HG02763 (cell line): ENCODE data around the gene LASP1.
"Not testable (repeated sequence)": the region's sequence is repeated elsewhere in the genome, so short reads cannot be mapped to it uniquely, and the experiment has no call there.

ENCODE experiments used
- ATAC-seq: cut with Tn5 transposase; IDR thresholded peaks from one replicate; pipeline ENCODE4 v1.9.1; 2021; ENCODE audit warnings: mild to moderate bottlenecking, moderate library complexity; ENCODE audit not compliant: unreplicated experiment

LASP1 gene

GRCh38 chr17:38869526-38870258 is at the start of gene LASP1:
Gene LASP1 (plus strand): TSS chr17:38870058. CDS start chr17:38870190, 132 bp downstream.
- ATAC-seq, result peak; percentile 41

- ATAC-seq, result peak; percentile 89
Observed at GRCh38 chr17:38824899-38825761, 44.7 kb upstream of the LASP1 start, which contains the start of gene CWC25. Gene CWC25 (minus strand): TSS chr17:38825321. CDS start chr17:38825183, 138 bp downstream.

- no peak for ATAC-seq
Observed at GRCh38 chr17:38825762-38826247, 44.1 kb upstream of the LASP1 start.

GRCh38 chr17:38844261-38844757 is 25.5 kb upstream of the LASP1 start:
- ATAC-seq, result no peak

GRCh38 chr17:38848557-38848891 is 21.3 kb upstream of the LASP1 start:
- no peak for ATAC-seq

GRCh38 chr17:38848939-38849605 is 20.8 kb upstream of the LASP1 start:
- ATAC-seq, result no peak

GRCh38 chr17:38850374-38850773 is 19.5 kb upstream of the LASP1 start:
- ATAC-seq, result no peak

- ATAC-seq, result no peak
Observed at GRCh38 chr17:38851434-38851833, 18.4 kb upstream of the LASP1 start.

GRCh38 chr17:38852771-38853291 is 17.0 kb upstream of the LASP1 start:
- no peak for ATAC-seq

- peak; percentile 92 for ATAC-seq
Observed at GRCh38 chr17:38853292-38854219, 16.3 kb upstream of the LASP1 start, which contains the start of gene RPL23. Gene RPL23 (minus strand): TSS chr17:38853721. CDS start chr17:38853710, 11 bp downstream.

- ATAC-seq, result not testable (repeated sequence)
Observed at GRCh38 chr17:38855101-38855714, 14.7 kb upstream of the LASP1 start.

GRCh38 chr17:38857271-38857670 is 12.6 kb upstream of the LASP1 start:
- no peak for ATAC-seq

GRCh38 chr17:38861399-38861843 is 8.4 kb upstream of the LASP1 start:
- no peak for ATAC-seq

- ATAC-seq, result no peak
Observed at GRCh38 chr17:38864636-38865398, 5.0 kb upstream of the LASP1 start.

- ATAC-seq, result no peak
Observed at GRCh38 chr17:38867179-38867967, 2.5 kb upstream of the LASP1 start.

GRCh38 chr17:38867968-38868816 is 1.7 kb upstream of the LASP1 start:
- no peak for ATAC-seq
